ENCODE measurements around the gene OPA1. TPM values are rescaled to one million over a fixed set of nuclear protein-coding genes. Genes with fewer than 3 reads are reported as not detected.

Gene OPA1
- total and polyA plus RNA-seq, 2 of the 8 experiments (the other 6 are each of a cell fraction or from before 2014, with no cell fraction given): 20.3 to 109 TPM

GRCh38 chr3:193620650-193621049, 27.6 kb downstream of the OPA1 start (continued):
- no peak for TF ChIP-seq CHD7 (IDR thresholded peaks at IDR 0.05; ENCODE audit: insufficient replicate concordance, low read length)
- TF ChIP-seq, protein P1, sequence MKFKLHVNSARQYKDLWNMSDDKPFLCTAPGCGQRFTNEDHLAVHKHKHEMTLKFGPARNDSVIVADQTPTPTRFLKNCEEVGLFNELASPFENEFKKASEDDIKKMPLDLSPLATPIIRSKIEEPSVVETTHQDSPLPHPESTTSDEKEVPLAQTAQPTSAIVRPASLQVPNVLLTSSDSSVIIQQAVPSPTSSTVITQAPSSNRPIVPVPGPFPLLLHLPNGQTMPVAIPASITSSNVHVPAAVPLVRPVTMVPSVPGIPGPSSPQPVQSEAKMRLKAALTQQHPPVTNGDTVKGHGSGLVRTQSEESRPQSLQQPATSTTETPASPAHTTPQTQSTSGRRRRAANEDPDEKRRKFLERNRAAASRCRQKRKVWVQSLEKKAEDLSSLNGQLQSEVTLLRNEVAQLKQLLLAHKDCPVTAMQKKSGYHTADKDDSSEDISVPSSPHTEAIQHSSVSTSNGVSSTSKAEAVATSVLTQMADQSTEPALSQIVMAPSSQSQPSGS (IDR thresholded peaks at IDR 0.05; ENCODE audit: low read length): no peak
- no peak for TF ChIP-seq RBBP5 (IDR thresholded peaks at IDR 0.05; ENCODE audit: borderline replicate concordance, low read depth, low read length)
- TF ChIP-seq SUZ12 (IDR thresholded peaks at IDR 0.05; ENCODE audit: low read length): no peak
- TF ChIP-seq CREB1 (IDR thresholded peaks at IDR 0.05): no peak
- no peak for TF ChIP-seq GTF2F1 (IDR thresholded peaks at IDR 0.05; ENCODE audit: borderline replicate concordance, low read depth, low read length)

Data from H1 (cell line).